Upper lobe of left lung (tissue), 6 donors: Measurements from ENCODE around the gene IFNA13. TPM values are rescaled to one million over a fixed set of nuclear protein-coding genes. Genes with fewer than 3 reads are reported as not detected.

Experiments
- ATAC-seq, 2 donors: fragments of 200-7000 bp; cut with Tn5 transposase; one replicate each; pipeline ENCODE4 v1.9.1; 2022; ENCODE audit warnings: mild to moderate bottlenecking in 2 of 2, moderate library complexity in 2 of 2; ENCODE audit not compliant: low FRiP score in 2 of 2
- DNase-seq, 2 donors: peaks; one replicate each; pipeline ENCODE4 v3.0.0-alpha.2; 2019 to 2020
- H3K27ac ChIP-seq, 4 donors: fragments of 200-600 bp; sonication (generic); one replicate each; pipeline ENCODE4 v1.5.1; 2016 to 2019
- H3K27me3 ChIP-seq, 4 donors: fragments of 200-600 bp; sonication (generic); one replicate each; pipeline ENCODE4 v1.5.1; 2017 to 2019
- H3K36me3 ChIP-seq, 4 donors: fragments of 200-600 bp; sonication (generic); one replicate each; pipeline ENCODE4 v1.5.1; 2016 to 2019
- H3K4me1 ChIP-seq, 4 donors: fragments of 200-600 bp; sonication (generic); one replicate each; pipeline ENCODE4 v1.5.1; 2018 to 2019
- H3K4me3 ChIP-seq, 4 donors: fragments of 200-600 bp; sonication (generic); one replicate each; pipeline ENCODE4 v1.5.1; 2017 to 2019; ENCODE audit warnings: mild to moderate bottlenecking in 2 of 4, moderate library complexity in 1 of 4
- H3K9me3 ChIP-seq, 4 donors: fragments of 200-600 bp; sonication (generic); one replicate each; pipeline ENCODE4 v1.5.1; 2018 to 2019
- EP300 ChIP-seq, 4 donors: sonication (generic); formaldehyde crosslinking; IDR thresholded peaks; one replicate each; pipeline ENCODE4 v1.5.1; 2017; ENCODE audit warnings: antibody characterized with exemption in 4 of 4, control low read depth in 2 of 4
- POLR2A ChIP-seq, 4 donors: fragments of 450-650 bp; IDR thresholded peaks; one replicate each; pipeline ENCODE4 v1.5.1; 2016 to 2017; ENCODE audit warnings: antibody characterized with exemption in 4 of 4, mild to moderate bottlenecking in 2 of 4
- POLR2AphosphoS5 ChIP-seq, 2 donors: sonication (generic); formaldehyde crosslinking; IDR thresholded peaks; one replicate each; pipeline ENCODE4 v1.5.1; 2017; ENCODE audit warnings: antibody characterized with exemption in 2 of 2
- WGBS, 2 donors: methylation state at CpG; one replicate each; pipeline ENCODE4 v1.1.5; 2017 to 2018; 5-methylcytosine and 5-hydroxymethylcytosine counted together
- total RNA-seq, 6 donors: library from RNA; depleted of rRNA in 4 of 6; stranded (reverse); fragments of >200 nt in 4 of 6; gene quantifications; one replicate each; pipeline versions ENCODE4 v1.1.0 to v1.2.1, GENCODE V29; 2016 to 2021
- TF ChIP-seq, protein P1 (sequence below), 6 experiments: fragments of 450-650 bp in 4 of 6; fragments of 200-600 bp in 2 of 6; sonication (generic) in 2 of 6; IDR thresholded peaks; one replicate each; pipeline ENCODE4 v1.5.1; 2016 to 2019; ENCODE audit warnings: antibody characterized with exemption in 6 of 6
- donor health status: DM: no; HTN: no; CAD: no; lungs with moderate emphysema.
- donor health status: DM: no; HTN: yes; CAD: no; lungs with severe emphysema.

The IFNA13 gene
- total RNA-seq, 6 donors from 2014 or later: not detected

DNA sequence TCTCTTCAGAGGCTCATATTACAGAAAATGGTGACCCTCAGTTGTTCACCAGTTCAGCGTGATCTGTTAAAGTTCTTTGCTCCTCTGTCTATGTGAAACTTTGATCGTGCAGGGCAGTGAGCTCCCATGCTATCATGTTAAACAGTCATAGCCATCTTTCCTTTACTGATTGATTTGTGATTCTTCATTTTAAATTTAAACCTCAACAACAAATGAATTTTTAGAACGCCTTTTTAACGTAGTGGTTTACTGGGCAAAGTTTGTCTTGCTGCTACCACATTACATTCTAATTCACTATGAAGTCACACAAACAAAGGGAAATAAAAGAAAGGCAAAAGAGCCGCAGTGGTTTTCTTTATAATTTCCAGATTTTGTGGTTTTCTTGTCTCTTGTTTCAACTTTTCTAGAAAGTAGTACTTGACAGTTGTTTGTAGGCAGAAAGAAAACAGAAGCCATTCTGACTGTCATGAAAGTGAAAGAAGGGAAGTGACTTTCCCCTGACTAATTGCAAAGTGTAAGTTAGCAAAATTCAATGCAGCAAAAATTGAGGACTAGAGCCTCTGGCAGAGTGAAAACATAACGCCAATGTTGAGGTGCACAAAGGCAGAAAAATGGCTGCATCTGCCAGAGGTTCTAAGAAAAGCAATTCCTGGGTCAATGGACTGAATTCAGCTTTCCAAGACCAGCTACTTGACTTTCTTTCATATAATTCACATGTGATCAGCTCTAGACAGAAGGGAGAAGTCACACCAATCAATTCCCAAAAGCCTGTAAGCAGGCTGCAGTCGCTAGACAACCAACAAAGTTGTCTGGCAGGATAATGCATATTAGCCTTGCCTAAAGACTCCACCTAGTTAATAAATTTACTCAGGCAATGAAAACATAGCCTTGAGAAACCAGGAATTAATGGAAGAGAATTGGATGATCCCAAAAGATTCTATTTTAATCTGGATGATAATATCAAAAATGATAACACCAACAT, 10.1 kb downstream of the IFNA13 start:
- TF ChIP-seq EP300 (IDR thresholded peaks at IDR 0.05) (no peak), POLR2A (IDR thresholded peaks at IDR 0.05) (no peak), POLR2AphosphoS5 (IDR thresholded peaks at IDR 0.05) (no peak)
- TF ChIP-seq, protein P1, sequence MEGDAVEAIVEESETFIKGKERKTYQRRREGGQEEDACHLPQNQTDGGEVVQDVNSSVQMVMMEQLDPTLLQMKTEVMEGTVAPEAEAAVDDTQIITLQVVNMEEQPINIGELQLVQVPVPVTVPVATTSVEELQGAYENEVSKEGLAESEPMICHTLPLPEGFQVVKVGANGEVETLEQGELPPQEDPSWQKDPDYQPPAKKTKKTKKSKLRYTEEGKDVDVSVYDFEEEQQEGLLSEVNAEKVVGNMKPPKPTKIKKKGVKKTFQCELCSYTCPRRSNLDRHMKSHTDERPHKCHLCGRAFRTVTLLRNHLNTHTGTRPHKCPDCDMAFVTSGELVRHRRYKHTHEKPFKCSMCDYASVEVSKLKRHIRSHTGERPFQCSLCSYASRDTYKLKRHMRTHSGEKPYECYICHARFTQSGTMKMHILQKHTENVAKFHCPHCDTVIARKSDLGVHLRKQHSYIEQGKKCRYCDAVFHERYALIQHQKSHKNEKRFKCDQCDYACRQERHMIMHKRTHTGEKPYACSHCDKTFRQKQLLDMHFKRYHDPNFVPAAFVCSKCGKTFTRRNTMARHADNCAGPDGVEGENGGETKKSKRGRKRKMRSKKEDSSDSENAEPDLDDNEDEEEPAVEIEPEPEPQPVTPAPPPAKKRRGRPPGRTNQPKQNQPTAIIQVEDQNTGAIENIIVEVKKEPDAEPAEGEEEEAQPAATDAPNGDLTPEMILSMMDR (IDR thresholded peaks at IDR 0.05): no peak
- WGBS, 2 donors: 64 to 68% methylated on average over 7 of the region's 7 CpGs
- Histone ChIP-seq H3K4me3 (no peak overlapping the region), H3K4me1 (no peaks in the 10 kb centered on the region), H3K9me3 (no peaks in the 10 kb centered on the region), H3K27me3 (no peaks in the 10 kb centered on the region), H3K27ac (no peak overlapping the region), H3K36me3 (no peaks in the 10 kb centered on the region)
- no peak for ATAC-seq
- DNase-seq: no peak

DNA sequence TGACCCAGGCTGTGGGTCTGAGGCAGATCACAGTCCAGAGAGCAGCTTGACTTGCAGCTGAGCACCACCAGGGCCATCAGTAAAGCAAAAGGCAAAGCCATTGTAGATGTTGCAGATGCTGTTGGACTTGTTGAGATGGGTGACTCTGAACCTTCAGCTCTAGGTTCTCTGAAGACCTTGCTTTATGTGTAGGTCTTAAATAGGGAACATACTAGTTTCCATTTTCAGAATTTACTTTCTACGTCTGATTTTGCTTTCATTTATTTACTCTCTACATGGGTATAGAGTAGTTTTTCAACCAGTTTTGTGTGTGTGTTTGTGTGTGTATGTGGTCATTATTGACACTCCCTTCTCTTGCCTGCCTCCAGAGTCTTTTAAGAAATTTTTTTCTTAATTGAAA, 17.1 kb downstream of the IFNA13 start, which contains the start of gene IFNA6:
Gene IFNA6, minus strand, starts transcription at position 101 of the 400 bp plus-strand sequence. Its CDS starts 0 bp downstream, at position 101.
- Histone ChIP-seq H3K36me3 (no peaks in the 10 kb centered on the region), H3K4me1 (no peaks in the 10 kb centered on the region), H3K27me3 (no peaks in the 10 kb centered on the region), H3K27ac (no peak within 1 kb of the TSS), H3K4me3 (no peak within 1 kb of the TSS), H3K9me3 (no peaks in the 10 kb centered on the region)
- TF ChIP-seq, protein P1 (IDR thresholded peaks at IDR 0.05): no peak
- no peak for TF ChIP-seq EP300 (IDR thresholded peaks at IDR 0.05)
- no peak for TF ChIP-seq POLR2A (IDR thresholded peaks at IDR 0.05)
- 82 to 87% methylated on average over 1 of the region's 1 CpG for WGBS, 2 donors
- ATAC-seq (no peak), DNase-seq (no peak)

DNA sequence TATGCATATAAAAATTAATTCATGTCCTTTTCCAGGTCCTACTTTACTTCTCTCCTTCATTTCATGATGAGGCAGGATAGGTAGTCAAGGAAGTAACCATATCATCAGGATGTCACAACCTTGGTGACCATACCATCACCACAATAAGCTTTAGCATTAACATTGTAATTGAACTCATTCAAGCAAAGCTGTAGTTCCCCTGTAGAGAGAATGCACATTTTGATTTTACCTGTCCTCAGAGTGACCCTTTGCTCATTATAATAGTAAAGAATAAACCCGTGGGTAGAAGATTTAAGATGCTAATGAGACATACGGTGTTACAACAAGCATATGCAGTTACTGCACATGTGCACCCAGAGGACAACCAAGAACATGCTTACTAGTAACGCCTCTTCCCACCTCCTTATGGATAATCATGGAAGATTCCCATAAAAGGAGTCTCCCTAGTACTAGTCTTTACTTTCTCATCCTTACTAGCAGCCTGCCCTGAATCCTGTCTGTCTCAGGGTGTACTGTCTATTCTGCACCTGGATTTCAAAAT, 19.4 kb downstream of the IFNA13 start:
- DNase-seq (no peak), ATAC-seq (no peak)
- H3K4me3 ChIP-seq: no peak overlapping the region
- no peaks in the 10 kb centered on the region for H3K27me3 ChIP-seq
- 69 to 71% methylated on average over 3 of the region's 3 CpGs for WGBS, 2 donors
- no peaks in the 10 kb centered on the region for H3K36me3 ChIP-seq
- no peaks in the 10 kb centered on the region for H3K4me1 ChIP-seq
- TF ChIP-seq EP300 (IDR thresholded peaks at IDR 0.05) (no peak), POLR2A (IDR thresholded peaks at IDR 0.05) (no peak), POLR2AphosphoS5 (IDR thresholded peaks at IDR 0.05) (no peak)
- TF ChIP-seq, protein P1 (IDR thresholded peaks at IDR 0.05): no peak
- no peak overlapping the region for H3K27ac ChIP-seq
- peaks cover 0 to 3% (median 0%) of the 10 kb centered on the region in 4 donors for H3K9me3 ChIP-seq

DNA sequence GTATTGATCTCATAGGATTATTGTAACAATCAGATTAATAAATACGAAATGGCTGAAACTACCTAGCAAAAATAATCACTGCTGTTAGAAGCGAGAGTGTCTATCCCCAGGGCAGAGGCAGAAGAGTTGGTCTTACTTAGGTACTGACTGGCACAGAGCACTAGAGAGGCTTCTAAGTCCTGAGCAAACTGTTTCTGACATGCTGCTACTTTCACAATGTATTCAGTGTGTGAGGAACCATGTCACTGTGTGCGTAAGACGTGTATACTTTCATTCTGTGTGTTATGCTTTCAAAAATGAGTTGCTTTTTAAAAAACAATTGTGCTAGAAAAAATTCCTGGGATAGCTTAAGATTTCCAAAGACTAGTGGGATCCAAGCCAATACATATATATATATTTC, 27.1 kb downstream of the IFNA13 start:
- TF ChIP-seq POLR2A (IDR thresholded peaks at IDR 0.05) (no peak), POLR2AphosphoS5 (IDR thresholded peaks at IDR 0.05) (no peak), EP300 (IDR thresholded peaks at IDR 0.05) (no peak)
- TF ChIP-seq, protein P1 (IDR thresholded peaks at IDR 0.05): no peak
- ATAC-seq: no peak
- no peak overlapping the region for H3K4me3 ChIP-seq
- peaks cover 0 to 3% (median 1%) of the 10 kb centered on the region in 4 donors for H3K4me1 ChIP-seq
- DNase-seq: no peak
- no peaks in the 10 kb centered on the region for H3K36me3 ChIP-seq
- peaks cover 0 to 3% (median 0%) of the 10 kb centered on the region in 4 donors for H3K9me3 ChIP-seq
- no peak overlapping the region for H3K27ac ChIP-seq
- H3K27me3 ChIP-seq: no peaks in the 10 kb centered on the region
- 84 to 88% methylated on average over 4 of the region's 4 CpGs for WGBS, 2 donors
